ENCODE measurements around the gene AHNAK2.
A peak's percentile ranks its signal among the peaks of the same experiment; 100 is the strongest.

Gene AHNAK2

GRCh38 chr14:104989236-104989950 lies 11.2 kb upstream of the AHNAK2 start:
- TF ChIP-seq ZFX (IDR thresholded peaks at IDR 0.05) (no peak), CTCF (conservative IDR thresholded peaks at IDR 0.05) (no peak)
- H3K27ac ChIP-seq: no peak overlapping the region

- peak overlapping the region; percentile 66 for H3K27ac ChIP-seq
- TF ChIP-seq CTCF (conservative IDR thresholded peaks at IDR 0.05) (no peak), ZFX (IDR thresholded peaks at IDR 0.05) (no peak)
Observed at GRCh38 chr14:104986487-104987164, 8.5 kb upstream of the AHNAK2 start.

GRCh38 chr14:104985675-104986486 lies 7.7 kb upstream of the AHNAK2 start, which contains the start of gene CLBA1:
Gene CLBA1, plus strand, starts transcription at chr14:104985788. Its CDS starts 644 bp downstream, at chr14:104986432.
- TF ChIP-seq CTCF (conservative IDR thresholded peaks at IDR 0.05): no peak
- TF ChIP-seq ZFX (IDR thresholded peaks at IDR 0.05): peak; percentile 59; the same call in 1 of the 2 replicates
- peak within 1 kb of the TSS; percentile 66 for H3K27ac ChIP-seq

GRCh38 chr14:104984056-104984894 lies 6.1 kb upstream of the AHNAK2 start:
- no peak overlapping the region for H3K27ac ChIP-seq
- TF ChIP-seq CTCF (conservative IDR thresholded peaks at IDR 0.05): no peak
- no peak for TF ChIP-seq ZFX (IDR thresholded peaks at IDR 0.05)

GRCh38 chr14:104983231-104983721 lies 5.1 kb upstream of the AHNAK2 start:
- no peak overlapping the region for H3K27ac ChIP-seq
- TF ChIP-seq ZFX (IDR thresholded peaks at IDR 0.05): no peak
- TF ChIP-seq CTCF (conservative IDR thresholded peaks at IDR 0.05): no peak

GRCh38 chr14:104982548-104983230 lies 4.5 kb upstream of the AHNAK2 start:
- no peak overlapping the region for H3K27ac ChIP-seq
- no peak for TF ChIP-seq ZFX (IDR thresholded peaks at IDR 0.05)
- TF ChIP-seq CTCF (conservative IDR thresholded peaks at IDR 0.05): no peak
